AG09319 (cell line): Measurements from ENCODE around the gene PRKCZ.

ENCODE experiments used
- DNase-seq: peaks from one replicate; pipeline ENCODE4 v3.0.0-alpha.2; 2010; ENCODE audit warnings: low read depth; ENCODE audit errors: extremely low read depth
- TF ChIP-seq, protein P1 (sequence below): IDR thresholded peaks from 2 replicates; pipeline ENCODE4 v1.5.1; 2011; ENCODE audit warnings: low read depth, mild to moderate bottlenecking, inconsistent platforms, low read length, moderate library complexity

Gene PRKCZ

DNA sequence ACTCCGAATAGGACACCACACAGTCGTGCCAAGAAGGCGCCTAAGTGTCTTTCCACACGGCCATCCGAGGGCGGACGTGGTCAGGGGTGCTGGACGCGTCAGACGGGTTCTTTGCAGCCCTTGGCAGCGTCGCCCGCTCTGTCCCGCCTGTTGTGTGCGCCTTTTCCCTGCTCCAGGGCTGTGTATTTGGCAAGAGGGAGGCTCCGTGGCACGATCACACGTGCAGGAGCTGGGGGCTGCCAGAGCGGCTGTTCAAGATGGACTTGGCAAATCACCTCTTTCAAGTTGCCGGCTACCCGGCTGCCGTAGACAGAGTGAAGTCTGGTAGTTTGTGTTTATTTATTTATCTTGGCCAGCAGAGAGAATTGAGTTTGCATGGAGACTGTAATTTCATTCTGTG, 31.9 kb downstream of the PRKCZ start:
- DNase-seq, result no peak
- TF ChIP-seq, protein P1, sequence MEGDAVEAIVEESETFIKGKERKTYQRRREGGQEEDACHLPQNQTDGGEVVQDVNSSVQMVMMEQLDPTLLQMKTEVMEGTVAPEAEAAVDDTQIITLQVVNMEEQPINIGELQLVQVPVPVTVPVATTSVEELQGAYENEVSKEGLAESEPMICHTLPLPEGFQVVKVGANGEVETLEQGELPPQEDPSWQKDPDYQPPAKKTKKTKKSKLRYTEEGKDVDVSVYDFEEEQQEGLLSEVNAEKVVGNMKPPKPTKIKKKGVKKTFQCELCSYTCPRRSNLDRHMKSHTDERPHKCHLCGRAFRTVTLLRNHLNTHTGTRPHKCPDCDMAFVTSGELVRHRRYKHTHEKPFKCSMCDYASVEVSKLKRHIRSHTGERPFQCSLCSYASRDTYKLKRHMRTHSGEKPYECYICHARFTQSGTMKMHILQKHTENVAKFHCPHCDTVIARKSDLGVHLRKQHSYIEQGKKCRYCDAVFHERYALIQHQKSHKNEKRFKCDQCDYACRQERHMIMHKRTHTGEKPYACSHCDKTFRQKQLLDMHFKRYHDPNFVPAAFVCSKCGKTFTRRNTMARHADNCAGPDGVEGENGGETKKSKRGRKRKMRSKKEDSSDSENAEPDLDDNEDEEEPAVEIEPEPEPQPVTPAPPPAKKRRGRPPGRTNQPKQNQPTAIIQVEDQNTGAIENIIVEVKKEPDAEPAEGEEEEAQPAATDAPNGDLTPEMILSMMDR, result no peak

DNA sequence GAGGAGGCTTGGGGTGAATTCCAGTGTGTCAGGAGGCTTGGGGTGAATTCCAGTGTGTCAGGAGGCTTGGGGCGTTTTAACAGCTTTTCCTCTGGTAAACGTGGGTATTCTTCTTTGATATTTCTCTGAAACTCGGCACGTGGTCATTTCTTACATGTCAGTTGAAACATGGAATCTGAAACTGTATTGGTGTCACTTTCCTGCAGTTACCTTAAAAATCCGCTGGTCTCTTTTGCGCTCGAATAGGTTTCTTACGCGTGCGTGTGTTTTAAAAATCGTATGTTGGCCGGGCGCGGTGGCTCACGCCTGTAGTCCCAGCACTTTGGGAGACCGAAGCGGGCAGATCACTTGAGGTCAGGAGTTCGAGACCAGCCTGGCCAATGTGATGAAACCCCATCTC, 33.5 kb downstream of the PRKCZ start:
- TF ChIP-seq, protein P1, result no peak
- DNase-seq, result no peak

DNA sequence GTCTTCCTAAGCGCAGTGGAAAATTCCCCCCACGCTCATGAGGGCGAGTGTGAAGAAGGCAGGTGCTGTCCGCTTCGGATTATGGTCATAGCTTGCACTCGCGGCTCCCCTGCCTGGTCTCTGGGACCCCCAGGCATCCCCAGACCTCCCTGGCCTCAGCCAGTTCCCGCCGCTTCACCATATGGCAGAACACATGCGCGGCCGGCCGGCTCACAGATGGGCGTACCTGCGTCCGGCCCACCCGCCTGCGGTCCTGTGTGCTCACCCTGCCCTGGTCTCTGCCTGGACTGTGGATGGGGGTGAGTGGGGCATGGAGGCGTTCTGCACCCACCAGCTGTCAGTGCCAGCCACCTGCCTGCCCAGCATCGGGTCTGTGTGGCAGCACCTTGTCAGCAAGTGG, 34.1 kb downstream of the PRKCZ start:
- DNase-seq, result no peak
- TF ChIP-seq, protein P1, result no peak

DNA sequence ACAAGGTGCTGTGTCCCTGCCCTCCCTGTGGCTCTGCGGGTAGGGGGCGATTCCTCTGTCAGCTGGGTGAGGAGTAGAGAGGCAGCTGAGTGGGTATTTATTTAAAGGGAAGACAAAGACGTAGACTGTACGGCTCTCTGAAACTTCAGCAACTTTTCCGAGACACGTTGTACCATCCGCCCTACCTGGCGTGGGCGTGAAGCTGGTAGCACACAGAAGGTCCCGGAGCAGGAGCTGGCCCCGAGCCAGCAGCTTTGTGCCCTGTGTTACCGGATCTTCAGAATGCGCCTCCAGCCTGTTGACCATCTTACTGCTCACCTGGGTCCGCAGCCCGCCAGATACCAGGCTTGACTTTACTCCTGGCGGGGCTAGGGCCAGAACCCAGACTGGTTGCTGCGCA, 34.9 kb downstream of the PRKCZ start:
- TF ChIP-seq, protein P1, result no peak
- no peak for DNase-seq

DNA sequence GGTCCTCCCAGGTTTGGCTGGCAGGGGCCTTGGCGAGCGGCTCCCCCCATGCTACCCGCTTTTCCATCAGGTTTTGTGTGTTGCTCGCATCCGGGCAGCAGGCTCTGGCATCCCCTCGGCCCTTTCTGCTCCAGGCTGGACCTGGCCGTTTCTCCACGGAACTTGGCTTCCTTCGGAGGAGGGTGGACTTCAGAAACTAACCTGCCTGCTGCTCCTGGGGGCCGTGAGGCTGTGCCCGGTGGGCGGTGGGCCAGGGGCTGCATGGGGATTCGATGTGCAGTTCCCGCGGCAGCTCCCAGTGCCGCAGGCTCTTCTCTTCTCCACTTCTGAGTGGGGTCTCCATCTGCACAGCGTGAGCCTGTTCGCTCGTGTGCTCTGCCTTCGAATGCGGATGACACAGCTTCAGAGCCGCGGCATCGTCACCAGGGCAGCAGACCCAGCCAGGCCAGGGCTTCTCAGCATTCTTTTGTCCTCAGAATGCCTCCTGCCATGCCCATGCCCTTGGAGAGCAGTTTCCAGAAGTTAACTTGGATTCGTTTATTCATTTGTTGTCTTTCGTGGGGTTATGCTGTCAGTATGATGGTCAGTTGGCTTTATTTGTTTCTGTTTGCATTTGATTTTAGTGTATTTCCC, 36.4 kb downstream of the PRKCZ start:
- no peak for DNase-seq
- TF ChIP-seq, protein P1, result no peak

DNA sequence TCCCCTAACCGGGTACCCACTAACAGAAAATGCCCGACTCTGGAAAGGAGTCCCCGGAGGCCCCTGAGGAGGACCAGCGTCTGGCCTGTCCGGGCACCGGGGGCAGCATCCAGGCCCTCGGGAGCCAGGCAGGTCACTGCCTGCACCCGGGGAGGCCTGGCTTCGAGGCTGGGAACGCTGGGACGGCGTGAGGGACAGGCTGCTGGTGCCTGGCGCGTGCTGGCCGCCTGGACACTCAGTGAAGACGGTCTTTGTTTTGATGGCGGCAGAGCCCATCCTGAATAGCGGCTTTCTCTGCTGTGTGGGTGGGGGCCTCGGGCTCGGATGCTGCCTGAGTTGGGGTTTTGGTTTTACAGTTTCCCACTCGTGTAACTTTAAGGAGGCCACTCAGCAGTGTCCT, 37.6 kb downstream of the PRKCZ start:
- DNase-seq, result no peak

DNA sequence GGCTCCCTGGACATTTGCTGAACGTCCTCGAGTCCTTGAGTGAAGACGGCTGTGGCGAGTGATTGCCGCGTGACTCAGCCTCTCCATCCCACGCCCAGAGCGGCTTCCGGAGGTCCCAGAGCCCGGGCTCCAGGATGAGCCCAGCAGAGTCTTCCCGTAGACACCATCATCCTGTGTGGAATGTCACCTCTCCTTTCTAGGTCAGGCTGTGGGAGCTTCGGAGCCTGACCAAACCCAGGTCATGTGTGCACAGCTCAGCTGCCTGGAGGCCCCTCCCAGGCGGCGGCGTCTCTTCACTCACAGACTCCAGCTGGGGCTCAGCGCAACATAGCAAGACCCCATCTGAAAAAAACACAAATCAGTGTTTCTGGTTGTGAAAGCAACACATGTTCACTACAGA, 38.2 kb downstream of the PRKCZ start:
- no peak for DNase-seq
- TF ChIP-seq, protein P1, result no peak

More for the DNA sequence above, 37.6 kb downstream of the PRKCZ start:
- TF ChIP-seq, protein P1, result no peak
